ENCODE measurements around the gene OR10A3. TPM values are rescaled to one million over a fixed set of nuclear protein-coding genes. Genes with fewer than 3 reads are reported as not detected.

OR10A3 gene
- total and polyA plus RNA-seq, 2 of the 8 experiments (the other 6 are each of a cell fraction or from before 2014, with no cell fraction given) = not detected

DNA sequence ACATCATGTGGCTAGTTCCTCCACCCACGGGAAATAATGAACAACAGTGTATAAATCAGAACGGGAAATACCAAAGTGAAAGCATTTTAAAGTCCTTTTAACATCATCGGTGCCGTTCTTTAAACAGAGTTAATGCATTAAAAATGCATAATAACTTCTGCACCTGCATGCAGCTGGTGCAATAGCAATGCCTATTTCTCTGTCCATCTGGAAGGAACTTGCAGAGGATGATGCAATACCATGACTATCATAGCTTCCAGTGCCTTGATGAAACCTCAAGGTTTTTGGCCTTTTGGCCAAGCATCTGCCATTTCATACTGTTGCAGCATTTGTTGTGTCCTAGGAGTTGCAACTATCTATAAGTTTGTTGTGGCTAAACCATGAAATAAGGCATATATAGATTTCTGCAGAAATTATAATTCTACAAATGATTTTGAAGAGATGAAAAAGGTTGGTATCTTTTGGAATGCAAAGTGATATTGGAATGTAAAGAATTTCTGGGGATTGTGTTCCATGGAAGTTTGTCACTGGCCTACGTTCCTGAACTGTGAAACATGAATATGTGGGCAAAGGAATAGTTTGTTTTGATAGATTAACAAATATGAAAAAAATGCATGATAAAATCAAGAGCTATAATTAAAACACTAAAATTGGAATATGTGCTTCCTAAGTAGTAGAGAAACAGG lies 35.9 kb upstream of the OR10A3 start:
- 91% methylated on average over 5 of the region's 5 CpGs; no CpG with 5 or more reads in 1 of the 2 experiments for WGBS, 2 experiments (ENCODE audit: extremely low coverage in 1 of 2, insufficient coverage in 1 of 2, insufficient read length in 1 of 2, insufficient replicate concordance in 2 of 2, low coverage in 1 of 2, low lambda C conversion rate in 2 of 2, missing lambda C conversion rate in 1 of 2)
- H3K4me2 ChIP-seq (ENCODE audit: insufficient read depth in 1 of 2, low read depth in 2 of 2, low read length in 2 of 2) = no peak overlapping the region
- POLR2A ChIA-PET (ENCODE audit: partially characterized antibody) = interaction anchor here (0.7 to 5.9 kb wide), 4 partner anchors 9 to 128 kb away, joined by 3 to 38 read pairs (median 3); no protein-coding TSS in a partner anchor
- TF ChIP-seq KDM4A (IDR thresholded peaks at IDR 0.05; ENCODE audit: low read depth, low read length, severe bottlenecking) (no peak), EP300 (IDR thresholded peaks at IDR 0.05; ENCODE audit: borderline replicate concordance in 1 of 2, low read depth in 2 of 2, low read length in 2 of 2) (no peak), TAF1 (IDR thresholded peaks at IDR 0.05; ENCODE audit: low read depth, low read length) (no peak), CEBPB (IDR thresholded peaks at IDR 0.05; ENCODE audit: low read depth, low read length) (peak; percentile 95), KDM1A (IDR thresholded peaks at IDR 0.05; ENCODE audit: borderline replicate concordance, low read length) (no peak), SP2 (IDR thresholded peaks at IDR 0.05; ENCODE audit: low read length) (no peak), JUND (IDR thresholded peaks at IDR 0.05; ENCODE audit: low read length) (peak; percentile 58), EGR1 (IDR thresholded peaks at IDR 0.05; ENCODE audit: borderline replicate concordance, low read depth, low read length) (no peak), SIN3A (conservative IDR thresholded peaks at IDR 0.05 in 1 of 2, IDR thresholded peaks at IDR 0.05 in 1 of 2; ENCODE audit: low read depth in 1 of 2, low read length in 2 of 2) (no peak), SIRT6 (IDR thresholded peaks at IDR 0.05; ENCODE audit: low read length) (no peak), MAFK (IDR thresholded peaks at IDR 0.05; ENCODE audit: low read depth, low read length) (no peak), HDAC2 (IDR thresholded peaks at IDR 0.05; ENCODE audit: borderline replicate concordance in 1 of 2, low read depth in 2 of 2, low read length in 2 of 2) (no peak)

More for the DNA sequence above, 35.9 kb upstream of the OR10A3 start:
- H2AFZ ChIP-seq (ENCODE audit: low read length) = no peak overlapping the region
- H3K23ac ChIP-seq (ENCODE audit: insufficient read length) = no peak overlapping the region
- no peak overlapping the region for H4K8ac ChIP-seq (ENCODE audit: extremely low read depth, insufficient read depth, low read length)
- H4K5ac ChIP-seq (ENCODE audit: insufficient read length, low read depth, low read length) = no peak overlapping the region
- no peak overlapping the region for H3K14ac ChIP-seq (ENCODE audit: insufficient read length)
- no peak overlapping the region for H3K4ac ChIP-seq (replicated peaks; ENCODE audit: insufficient read length, low read depth, low read length)
- peaks cover 0 to 4% (median 0%) of the 10 kb centered on the region in 4 experiments; a peak in 3 of 7 replicates for H3K4me1 ChIP-seq (replicated peaks in 1 of 4; ENCODE audit: control insufficient read depth in 3 of 4, insufficient read depth in 4 of 4, low read length in 3 of 4)
- no peak overlapping the region for H2AK5ac ChIP-seq (ENCODE audit: low read depth, low read length)
- H3K9ac ChIP-seq (replicated peaks in 1 of 4; ENCODE audit: extremely low read depth in 1 of 4, low read depth in 3 of 4, low read length in 3 of 4) = no peak overlapping the region
- no peak overlapping the region for H3K4me3 ChIP-seq (ENCODE audit: extremely low read depth in 1 of 4, insufficient read depth in 2 of 4, low read depth in 3 of 4, low read length in 4 of 4)
- FAIRE-seq = no peak
- no peak overlapping the region; the same call in 1 of the 2 replicates for H2BK20ac ChIP-seq (ENCODE audit: low read length)
- no peak overlapping the region for H4K91ac ChIP-seq (replicated peaks; ENCODE audit: insufficient read length, low read length)
- H4K20me1 ChIP-seq (replicated peaks in 1 of 2; ENCODE audit: control insufficient read depth in 1 of 2, insufficient read depth in 2 of 2, low read length in 2 of 2) = no peaks in the 10 kb centered on the region
- H2BK15ac ChIP-seq (ENCODE audit: low read length) = no peak overlapping the region
- H3K9me3 ChIP-seq (ENCODE audit: insufficient read depth in 2 of 2, low read depth in 1 of 2, low read length in 1 of 2) = no peaks in the 10 kb centered on the region
- DNase-seq (ENCODE audit: low read depth in 1 of 2, low spot score in 2 of 2) = no peak
- H2BK120ac ChIP-seq (replicated peaks; ENCODE audit: low read depth, low read length) = peak overlapping the region; percentile 4
- H3K23me2 ChIP-seq (ENCODE audit: low read depth, low read length) = no peaks in the 10 kb centered on the region
- H3K79me2 ChIP-seq (ENCODE audit: control insufficient read depth in 1 of 2, insufficient read depth in 2 of 2, low read length in 2 of 2) = no peaks in the 10 kb centered on the region
- no peak overlapping the region for H3K56ac ChIP-seq (replicated peaks; ENCODE audit: insufficient read length, low read depth, low read length)
- H2BK5ac ChIP-seq (ENCODE audit: low read depth, low read length) = peak overlapping the region; percentile 2; the same call in 1 of the 2 replicates
- H3K18ac ChIP-seq (ENCODE audit: extremely low read depth, low read length) = no peak overlapping the region
- H3K27me3 ChIP-seq (replicated peaks in 1 of 4; ENCODE audit: control insufficient read depth in 3 of 4, extremely low read depth in 1 of 4, insufficient read depth in 3 of 4, low read length in 3 of 4) = no peaks in the 10 kb centered on the region
- H3K79me1 ChIP-seq (ENCODE audit: low read depth, low read length) = no peaks in the 10 kb centered on the region
- no peaks in the 10 kb centered on the region for H3K36me3 ChIP-seq (ENCODE audit: control insufficient read depth in 2 of 4, insufficient read depth in 4 of 4, low read length in 3 of 4)
- H2BK12ac ChIP-seq (ENCODE audit: low read depth, low read length) = no peak overlapping the region
- CTCF ChIA-PET (ENCODE audit: partially characterized antibody) = interaction anchor here (0.6 to 5.7 kb wide), 7 partner anchors 9 to 981 kb away, joined by 3 to 43 read pairs (median 4); partner anchors contain the start of gene EIF3F
- H3K27ac ChIP-seq (ENCODE audit: low read depth, low read length) = no peak overlapping the region

Data from H1 (cell line).